ENCODE measurements around the gene RBBP8. TPM values are rescaled to one million over a fixed set of nuclear protein-coding genes. Genes with fewer than 3 reads are reported as not detected.

The RBBP8 gene
- polyA plus RNA-seq, 2 donors, result 34.5 to 49.3 TPM

- 96 to 97% methylated on average over 6 of the region's 6 CpGs for WGBS, 2 donors
- Histone ChIP-seq H3K27ac (ENCODE audit: low read depth in 2 of 2, low read length in 1 of 2) (no peak overlapping the region), H3K4me1 (ENCODE audit: control insufficient read depth in 2 of 2, insufficient read depth in 2 of 2, low read length in 1 of 2) (no peaks in the 10 kb centered on the region), H3K9me3 (ENCODE audit: control insufficient read depth in 2 of 2, insufficient read depth in 1 of 2, low read depth in 1 of 2, low read length in 1 of 2) (no peaks in the 10 kb centered on the region), H3K27me3 (ENCODE audit: control insufficient read depth in 1 of 2, insufficient read depth in 2 of 2, low read length in 2 of 2) (no peaks in the 10 kb centered on the region), H3K36me3 (ENCODE audit: control insufficient read depth in 2 of 2, insufficient read depth in 2 of 2, low read length in 1 of 2) (no peaks in the 10 kb centered on the region), H3K4me3 (ENCODE audit: low read depth in 1 of 2, low read length in 2 of 2) (no peak overlapping the region)
Observed at GRCh38 chr18:23063502-23063901, 130.4 kb downstream of the RBBP8 start.

GRCh38 chr18:23065234-23065806, 132.2 kb downstream of the RBBP8 start:
- WGBS, 2 donors, result 90 to 93% methylated on average over 4 of the region's 4 CpGs

GRCh38 chr18:23066060-23066459, 132.9 kb downstream of the RBBP8 start:
- WGBS, 2 donors, result 80 to 88% methylated on average over 7 of the region's 7 CpGs
- no peak overlapping the region for H3K27ac ChIP-seq (ENCODE audit: low read depth in 2 of 2, low read length in 1 of 2)

More at GRCh38 chr18:23065234-23065806, 132.2 kb downstream of the RBBP8 start:
- no peak overlapping the region for H3K4me3 ChIP-seq (ENCODE audit: low read depth in 1 of 2, low read length in 2 of 2)
- H3K27me3 ChIP-seq (ENCODE audit: control insufficient read depth in 1 of 2, insufficient read depth in 2 of 2, low read length in 2 of 2), result no peaks in the 10 kb centered on the region
- no peaks in the 10 kb centered on the region for H3K36me3 ChIP-seq (ENCODE audit: control insufficient read depth in 2 of 2, insufficient read depth in 2 of 2, low read length in 1 of 2)
- no peaks in the 10 kb centered on the region for H3K4me1 ChIP-seq (ENCODE audit: control insufficient read depth in 2 of 2, insufficient read depth in 2 of 2, low read length in 1 of 2)
- no peak overlapping the region for H3K27ac ChIP-seq (ENCODE audit: low read depth in 2 of 2, low read length in 1 of 2)
- no peaks in the 10 kb centered on the region for H3K9me3 ChIP-seq (ENCODE audit: control insufficient read depth in 2 of 2, insufficient read depth in 1 of 2, low read depth in 1 of 2, low read length in 1 of 2)

GRCh38 chr18:23066504-23067039, 133.4 kb downstream of the RBBP8 start:
- H3K9me3 ChIP-seq (ENCODE audit: control insufficient read depth in 2 of 2, insufficient read depth in 1 of 2, low read depth in 1 of 2, low read length in 1 of 2), result no peaks in the 10 kb centered on the region
- no peaks in the 10 kb centered on the region for H3K27me3 ChIP-seq (ENCODE audit: control insufficient read depth in 1 of 2, insufficient read depth in 2 of 2, low read length in 2 of 2)
- no peaks in the 10 kb centered on the region for H3K4me1 ChIP-seq (ENCODE audit: control insufficient read depth in 2 of 2, insufficient read depth in 2 of 2, low read length in 1 of 2)
- no peak overlapping the region for H3K27ac ChIP-seq (ENCODE audit: low read depth in 2 of 2, low read length in 1 of 2)
- H3K4me3 ChIP-seq (ENCODE audit: low read depth in 1 of 2, low read length in 2 of 2), result no peak overlapping the region
- H3K36me3 ChIP-seq (ENCODE audit: control insufficient read depth in 2 of 2, insufficient read depth in 2 of 2, low read length in 1 of 2), result no peaks in the 10 kb centered on the region
- WGBS, 2 donors, result 85 to 94% methylated on average over 5 of the region's 5 CpGs

More at GRCh38 chr18:23066060-23066459, 132.9 kb downstream of the RBBP8 start:
- H3K4me3 ChIP-seq (ENCODE audit: low read depth in 1 of 2, low read length in 2 of 2), result no peak overlapping the region
- H3K36me3 ChIP-seq (ENCODE audit: control insufficient read depth in 2 of 2, insufficient read depth in 2 of 2, low read length in 1 of 2), result no peaks in the 10 kb centered on the region
- H3K9me3 ChIP-seq (ENCODE audit: control insufficient read depth in 2 of 2, insufficient read depth in 1 of 2, low read depth in 1 of 2, low read length in 1 of 2), result no peaks in the 10 kb centered on the region
- H3K27me3 ChIP-seq (ENCODE audit: control insufficient read depth in 1 of 2, insufficient read depth in 2 of 2, low read length in 2 of 2), result no peaks in the 10 kb centered on the region
- no peaks in the 10 kb centered on the region for H3K4me1 ChIP-seq (ENCODE audit: control insufficient read depth in 2 of 2, insufficient read depth in 2 of 2, low read length in 1 of 2)

GRCh38 chr18:23067236-23067635, 134.1 kb downstream of the RBBP8 start:
- Histone ChIP-seq H3K4me1 (ENCODE audit: control insufficient read depth in 2 of 2, insufficient read depth in 2 of 2, low read length in 1 of 2) (peaks cover 0 to 2% of the 10 kb centered on the region in 2 donors), H3K4me3 (ENCODE audit: low read depth in 1 of 2, low read length in 2 of 2) (no peak overlapping the region), H3K9me3 (ENCODE audit: control insufficient read depth in 2 of 2, insufficient read depth in 1 of 2, low read depth in 1 of 2, low read length in 1 of 2) (no peaks in the 10 kb centered on the region), H3K27me3 (ENCODE audit: control insufficient read depth in 1 of 2, insufficient read depth in 2 of 2, low read length in 2 of 2) (no peaks in the 10 kb centered on the region), H3K36me3 (ENCODE audit: control insufficient read depth in 2 of 2, insufficient read depth in 2 of 2, low read length in 1 of 2) (no peaks in the 10 kb centered on the region), H3K27ac (ENCODE audit: low read depth in 2 of 2, low read length in 1 of 2) (no peak overlapping the region)
- WGBS, 2 donors, result 50 to 56% methylated on average over 4 of the region's 4 CpGs

- no peak overlapping the region for H3K4me3 ChIP-seq (ENCODE audit: low read depth in 1 of 2, low read length in 2 of 2)
- H3K27ac ChIP-seq (ENCODE audit: low read depth in 2 of 2, low read length in 1 of 2), result no peak overlapping the region
- peaks cover 0 to 2% of the 10 kb centered on the region in 2 donors for H3K4me1 ChIP-seq (ENCODE audit: control insufficient read depth in 2 of 2, insufficient read depth in 2 of 2, low read length in 1 of 2)
- H3K9me3 ChIP-seq (ENCODE audit: control insufficient read depth in 2 of 2, insufficient read depth in 1 of 2, low read depth in 1 of 2, low read length in 1 of 2), result no peaks in the 10 kb centered on the region
- 90 to 92% methylated on average over 4 of the region's 4 CpGs for WGBS, 2 donors
- no peaks in the 10 kb centered on the region for H3K27me3 ChIP-seq (ENCODE audit: control insufficient read depth in 1 of 2, insufficient read depth in 2 of 2, low read length in 2 of 2)
- H3K36me3 ChIP-seq (ENCODE audit: control insufficient read depth in 2 of 2, insufficient read depth in 2 of 2, low read length in 1 of 2), result no peaks in the 10 kb centered on the region
Observed at GRCh38 chr18:23068011-23068410, 134.9 kb downstream of the RBBP8 start.

GRCh38 chr18:23068570-23069310, 135.6 kb downstream of the RBBP8 start:
- H3K4me3 ChIP-seq (ENCODE audit: low read depth in 1 of 2, low read length in 2 of 2), result no peak overlapping the region
- H3K36me3 ChIP-seq (ENCODE audit: control insufficient read depth in 2 of 2, insufficient read depth in 2 of 2, low read length in 1 of 2), result no peaks in the 10 kb centered on the region
- no peaks in the 10 kb centered on the region for H3K27me3 ChIP-seq (ENCODE audit: control insufficient read depth in 1 of 2, insufficient read depth in 2 of 2, low read length in 2 of 2)
- peaks cover 0 to 2% of the 10 kb centered on the region in 2 donors for H3K4me1 ChIP-seq (ENCODE audit: control insufficient read depth in 2 of 2, insufficient read depth in 2 of 2, low read length in 1 of 2)
- WGBS, 2 donors, result 73 to 78% methylated on average over 7 of the region's 7 CpGs
- H3K27ac ChIP-seq (ENCODE audit: low read depth in 2 of 2, low read length in 1 of 2), result no peak overlapping the region
- no peaks in the 10 kb centered on the region for H3K9me3 ChIP-seq (ENCODE audit: control insufficient read depth in 2 of 2, insufficient read depth in 1 of 2, low read depth in 1 of 2, low read length in 1 of 2)

GRCh38 chr18:23069481-23069880, 136.4 kb downstream of the RBBP8 start:
- Histone ChIP-seq H3K36me3 (ENCODE audit: control insufficient read depth in 2 of 2, insufficient read depth in 2 of 2, low read length in 1 of 2) (no peaks in the 10 kb centered on the region), H3K27me3 (ENCODE audit: control insufficient read depth in 1 of 2, insufficient read depth in 2 of 2, low read length in 2 of 2) (no peaks in the 10 kb centered on the region), H3K9me3 (ENCODE audit: control insufficient read depth in 2 of 2, insufficient read depth in 1 of 2, low read depth in 1 of 2, low read length in 1 of 2) (no peaks in the 10 kb centered on the region), H3K4me1 (ENCODE audit: control insufficient read depth in 2 of 2, insufficient read depth in 2 of 2, low read length in 1 of 2) (peaks cover 0 to 2% of the 10 kb centered on the region in 2 donors), H3K4me3 (ENCODE audit: low read depth in 1 of 2, low read length in 2 of 2) (no peak overlapping the region), H3K27ac (ENCODE audit: low read depth in 2 of 2, low read length in 1 of 2) (no peak overlapping the region)
- 89% methylated on average over 10 of the region's 10 CpGs for WGBS, 2 donors

- WGBS, 2 donors, result 74 to 81% methylated on average over 1 of the region's 1 CpG
- Histone ChIP-seq H3K27ac (ENCODE audit: low read depth in 2 of 2, low read length in 1 of 2) (no peak overlapping the region), H3K27me3 (ENCODE audit: control insufficient read depth in 1 of 2, insufficient read depth in 2 of 2, low read length in 2 of 2) (no peaks in the 10 kb centered on the region), H3K9me3 (ENCODE audit: control insufficient read depth in 2 of 2, insufficient read depth in 1 of 2, low read depth in 1 of 2, low read length in 1 of 2) (no peaks in the 10 kb centered on the region), H3K4me3 (ENCODE audit: low read depth in 1 of 2, low read length in 2 of 2) (no peak overlapping the region), H3K4me1 (ENCODE audit: control insufficient read depth in 2 of 2, insufficient read depth in 2 of 2, low read length in 1 of 2) (peaks cover 0 to 2% of the 10 kb centered on the region in 2 donors), H3K36me3 (ENCODE audit: control insufficient read depth in 2 of 2, insufficient read depth in 2 of 2, low read length in 1 of 2) (no peaks in the 10 kb centered on the region)
Observed at GRCh38 chr18:23069898-23070297, 136.8 kb downstream of the RBBP8 start.

All from esophagus (tissue), 2 donors.